ENCODE measurements around the gene CAMK2G. TPM values are rescaled to one million over a fixed set of nuclear protein-coding genes. Genes with fewer than 3 reads are reported as not detected.

The CAMK2G gene
- total RNA-seq, 1 experiment from 2014 or later: 147 TPM

- no peaks in the 10 kb centered on the region for H3K27me3 ChIP-seq (ENCODE audit: insufficient read depth, low read depth)
- no peaks in the 10 kb centered on the region for H3K9me3 ChIP-seq (ENCODE audit: insufficient read depth, low read depth)
- DNase-seq: no peak
- peaks cover 35% of the 10 kb centered on the region for H4K20me1 ChIP-seq (ENCODE audit: insufficient read depth)
- peaks cover 78% of the 10 kb centered on the region for H3F3A ChIP-seq (ENCODE audit: insufficient read depth, low read depth)
- peaks cover under 1% of the 10 kb centered on the region; the same call in 1 of the 2 replicates for H3K79me2 ChIP-seq (ENCODE audit: low read depth)
- H2AFZ ChIP-seq: no peak overlapping the region
- H3K4me1 ChIP-seq (replicated peaks; ENCODE audit: insufficient read depth): peaks cover 5% of the 10 kb centered on the region; the same call in 1 of the 2 replicates
- H3K9me2 ChIP-seq (ENCODE audit: insufficient read depth): no peaks in the 10 kb centered on the region
- intact Hi-C loops (cut with micrococcal nuclease; ENCODE audit: unreplicated experiment): no loop called here
- CTCF ChIA-PET: no interaction called here
- H3K27ac ChIP-seq: no peak overlapping the region
- H3K4me3 ChIP-seq: no peak overlapping the region
- POLR2A ChIA-PET (ENCODE audit: unreplicated experiment): interaction anchor here (0.5 to 0.6 kb wide), 2 partner anchors 144 to 166 kb away, joined by 3 to 8 read pairs; no protein-coding TSS in a partner anchor
- peaks cover 30% of the 10 kb centered on the region for H3K36me3 ChIP-seq (ENCODE audit: low read depth)
- H3K4me2 ChIP-seq: no peak overlapping the region
- BruUV-seq (replicated peaks): no TSS peak
- no peak for TF ChIP-seq EZH2 (IDR thresholded peaks at IDR 0.05; ENCODE audit: low read depth)
- no peak for TF ChIP-seq CTCF (conservative IDR thresholded peaks at IDR 0.05)
Observed at GRCh38 chr10:73815719-73816030, 58.7 kb downstream of the CAMK2G start.

- Histone ChIP-seq H4K20me1 (ENCODE audit: insufficient read depth) (peaks cover 35% of the 10 kb centered on the region), H3K4me1 (replicated peaks; ENCODE audit: insufficient read depth) (peaks cover 9% of the 10 kb centered on the region; the same call in 1 of the 2 replicates), H2AFZ (no peak overlapping the region), H3K27me3 (ENCODE audit: insufficient read depth, low read depth) (no peaks in the 10 kb centered on the region), H3K9me3 (ENCODE audit: insufficient read depth, low read depth) (no peaks in the 10 kb centered on the region), H3K36me3 (ENCODE audit: low read depth) (peaks cover 29% of the 10 kb centered on the region), H3K79me2 (ENCODE audit: low read depth) (peaks cover 4% of the 10 kb centered on the region; the same call in 1 of the 2 replicates), H3K4me2 (no peak overlapping the region), H3K4me3 (no peak overlapping the region), H3K27ac (no peak overlapping the region), H3F3A (ENCODE audit: insufficient read depth, low read depth) (peaks cover 77% of the 10 kb centered on the region), H3K9me2 (ENCODE audit: insufficient read depth) (no peaks in the 10 kb centered on the region)
- ChIA-PET POLR2A (ENCODE audit: unreplicated experiment) (interaction anchor here (0.5 to 0.6 kb wide), 2 partner anchors 145 to 167 kb away, joined by 3 to 8 read pairs; no protein-coding TSS in a partner anchor), CTCF (no interaction called here)
- BruUV-seq (replicated peaks): no TSS peak
- intact Hi-C loops (cut with micrococcal nuclease; ENCODE audit: unreplicated experiment): no loop called here
- TF ChIP-seq EZH2 (IDR thresholded peaks at IDR 0.05; ENCODE audit: low read depth) (no peak), CTCF (conservative IDR thresholded peaks at IDR 0.05) (peak; percentile 68)
- DNase-seq: no peak
Observed at GRCh38 chr10:73814896-73815718, 59.2 kb downstream of the CAMK2G start.

- no TSS peak for BruUV-seq (replicated peaks)
Observed at GRCh38 chr10:73814276-73814895, 60.0 kb downstream of the CAMK2G start.

More at GRCh38 chr10:73814276-73814895, 60.0 kb downstream of the CAMK2G start:
- H3K4me1 ChIP-seq (replicated peaks; ENCODE audit: insufficient read depth): peaks cover 9% of the 10 kb centered on the region; the same call in 1 of the 2 replicates
- no peak overlapping the region for H2AFZ ChIP-seq
- H3K4me2 ChIP-seq: no peak overlapping the region
- no peak overlapping the region for H3K4me3 ChIP-seq
- no peaks in the 10 kb centered on the region for H3K27me3 ChIP-seq (ENCODE audit: insufficient read depth, low read depth)
- POLR2A ChIA-PET (ENCODE audit: unreplicated experiment): no interaction called here
- no peak for DNase-seq
- H3K27ac ChIP-seq: no peak overlapping the region
- intact Hi-C loops (cut with micrococcal nuclease; ENCODE audit: unreplicated experiment): no loop called here
- no peaks in the 10 kb centered on the region for H3K9me3 ChIP-seq (ENCODE audit: insufficient read depth, low read depth)
- peaks cover 35% of the 10 kb centered on the region for H4K20me1 ChIP-seq (ENCODE audit: insufficient read depth)
- peaks cover 4% of the 10 kb centered on the region; the same call in 1 of the 2 replicates for H3K79me2 ChIP-seq (ENCODE audit: low read depth)
- H3K36me3 ChIP-seq (ENCODE audit: low read depth): peaks cover 29% of the 10 kb centered on the region
- CTCF ChIA-PET: no interaction called here
- H3K9me2 ChIP-seq (ENCODE audit: insufficient read depth): no peaks in the 10 kb centered on the region
- H3F3A ChIP-seq (ENCODE audit: insufficient read depth, low read depth): peaks cover 70% of the 10 kb centered on the region
- no peak for TF ChIP-seq CTCF (conservative IDR thresholded peaks at IDR 0.05)
- no peak for TF ChIP-seq EZH2 (IDR thresholded peaks at IDR 0.05; ENCODE audit: low read depth)
